Glomerular visceral epithelial cell (primary cell): ENCODE data around the gene P3H2.

Experiments used
- DNase-seq: peaks from one replicate; pipeline ENCODE4 v3.0.0-alpha.2; 2016; ENCODE audit errors: extremely low spot score

P3H2 gene

GRCh38 chr3:190125436-190126068 lies 4.9 kb upstream of the P3H2 start:
- DNase-seq = no peak

GRCh38 chr3:190124067-190124466 lies 3.4 kb upstream of the P3H2 start:
- peak; percentile 33 for DNase-seq

GRCh38 chr3:190122198-190122771 lies 1.6 kb upstream of the P3H2 start:
- peak; percentile 69 for DNase-seq

- DNase-seq = no peak
These were observed 686 bp upstream of the P3H2 start for GRCh38 chr3:190121383-190121782.

GRCh38 chr3:190121061-190121377 lies 322 bp upstream of the P3H2 start:
- DNase-seq = no peak

GRCh38 chr3:190119461-190120268 lies 1.0 kb downstream of the P3H2 start:
- peak; percentile 25 for DNase-seq

- DNase-seq = peak; percentile 37
These were observed 2.3 kb downstream of the P3H2 start for GRCh38 chr3:190118438-190118837.

GRCh38 chr3:190117981-190118380 lies 2.7 kb downstream of the P3H2 start:
- DNase-seq = peak; percentile 85

GRCh38 chr3:190116551-190117067 lies 4.1 kb downstream of the P3H2 start:
- DNase-seq = peak; percentile 31

- DNase-seq = no peak
These were observed 9.9 kb downstream of the P3H2 start for GRCh38 chr3:190110826-190111225.

- no peak for DNase-seq
These were observed 11.3 kb downstream of the P3H2 start for GRCh38 chr3:190109441-190109840.

GRCh38 chr3:190108804-190109203 lies 11.9 kb downstream of the P3H2 start:
- DNase-seq = no peak

GRCh38 chr3:190105876-190106275 lies 14.8 kb downstream of the P3H2 start:
- no peak for DNase-seq

GRCh38 chr3:190101320-190102011 lies 19.2 kb downstream of the P3H2 start:
- peak; percentile 55 for DNase-seq

GRCh38 chr3:190099099-190099498 lies 21.6 kb downstream of the P3H2 start:
- DNase-seq = no peak

- no peak for DNase-seq
These were observed 23.1 kb downstream of the P3H2 start for GRCh38 chr3:190097617-190098016.

GRCh38 chr3:190097025-190097424 lies 23.7 kb downstream of the P3H2 start:
- no peak for DNase-seq

GRCh38 chr3:190096345-190096744 lies 24.4 kb downstream of the P3H2 start:
- DNase-seq = no peak

GRCh38 chr3:190094160-190094718 lies 26.5 kb downstream of the P3H2 start:
- no peak for DNase-seq

GRCh38 chr3:190092250-190092649 lies 28.4 kb downstream of the P3H2 start:
- DNase-seq = peak; percentile 61

- peak; percentile 94 for DNase-seq
These were observed 31.0 kb downstream of the P3H2 start for GRCh38 chr3:190089711-190090110.

GRCh38 chr3:190088890-190089289 lies 31.8 kb downstream of the P3H2 start:
- DNase-seq = no peak
